Kidney tubule cell (primary cell): ENCODE measurements around the gene CDCA5.
A peak's percentile ranks its signal among the peaks of the same experiment; 100 is the strongest.

Experiments used
- DNase-seq: peaks from one replicate; pipeline ENCODE4 v3.0.0-alpha.2; 2018; ENCODE audit warnings: low spot score

The CDCA5 gene

GRCh38 chr11:65107078-65107477, 23.2 kb upstream of the CDCA5 start:
- DNase-seq: no peak

GRCh38 chr11:65104628-65105027, 20.8 kb upstream of the CDCA5 start:
- DNase-seq: no peak

GRCh38 chr11:65103476-65103875, 19.6 kb upstream of the CDCA5 start:
- no peak for DNase-seq

GRCh38 chr11:65102142-65103095, 18.6 kb upstream of the CDCA5 start:
- no peak for DNase-seq

- DNase-seq: no peak
These were observed 17.0 kb upstream of the CDCA5 start for GRCh38 chr11:65100674-65101350.

GRCh38 chr11:65096926-65097325, 13.1 kb upstream of the CDCA5 start:
- DNase-seq: no peak

GRCh38 chr11:65095974-65096806, 12.3 kb upstream of the CDCA5 start, which contains the start of gene VPS51:
Gene VPS51 (plus strand): TSS chr11:65096214. CDS start chr11:65096251, 37 bp downstream.
- peak; percentile 89 for DNase-seq

GRCh38 chr11:65095427-65095826, 11.6 kb upstream of the CDCA5 start:
- DNase-seq: no peak

- no peak for DNase-seq
These were observed 6.8 kb upstream of the CDCA5 start for GRCh38 chr11:65090628-65091027.

- no peak for DNase-seq
These were observed 5.8 kb upstream of the CDCA5 start for GRCh38 chr11:65089621-65090020.

- no peak for DNase-seq
These were observed 4.0 kb upstream of the CDCA5 start for GRCh38 chr11:65087827-65088226.

GRCh38 chr11:65087216-65087615, 3.4 kb upstream of the CDCA5 start:
- DNase-seq: no peak

- DNase-seq: no peak
These were observed 3.0 kb upstream of the CDCA5 start for GRCh38 chr11:65086809-65087208.

- DNase-seq: no peak
These were observed 1.6 kb upstream of the CDCA5 start for GRCh38 chr11:65085446-65085845.

GRCh38 chr11:65084598-65085375, 947 bp upstream of the CDCA5 start:
- DNase-seq: no peak

- DNase-seq: no peak
These were observed 556 bp downstream of the CDCA5 start for GRCh38 chr11:65083134-65083833.

GRCh38 chr11:65078786-65079342, 5.0 kb downstream of the CDCA5 start:
- DNase-seq: no peak

GRCh38 chr11:65078151-65078550, 5.7 kb downstream of the CDCA5 start:
- DNase-seq: peak; percentile 44

GRCh38 chr11:65077451-65077850, 6.4 kb downstream of the CDCA5 start:
- no peak for DNase-seq

- no peak for DNase-seq
These were observed 11.2 kb downstream of the CDCA5 start for GRCh38 chr11:65072631-65072966.
